GM18520 (cell line): Measurements from ENCODE around the gene KNDC1.

Source experiments
- ATAC-seq: cut with Tn5 transposase; IDR thresholded peaks from one replicate; pipeline ENCODE4 v1.9.1; 2021; ENCODE audit not compliant: unreplicated experiment

The KNDC1 gene

DNA sequence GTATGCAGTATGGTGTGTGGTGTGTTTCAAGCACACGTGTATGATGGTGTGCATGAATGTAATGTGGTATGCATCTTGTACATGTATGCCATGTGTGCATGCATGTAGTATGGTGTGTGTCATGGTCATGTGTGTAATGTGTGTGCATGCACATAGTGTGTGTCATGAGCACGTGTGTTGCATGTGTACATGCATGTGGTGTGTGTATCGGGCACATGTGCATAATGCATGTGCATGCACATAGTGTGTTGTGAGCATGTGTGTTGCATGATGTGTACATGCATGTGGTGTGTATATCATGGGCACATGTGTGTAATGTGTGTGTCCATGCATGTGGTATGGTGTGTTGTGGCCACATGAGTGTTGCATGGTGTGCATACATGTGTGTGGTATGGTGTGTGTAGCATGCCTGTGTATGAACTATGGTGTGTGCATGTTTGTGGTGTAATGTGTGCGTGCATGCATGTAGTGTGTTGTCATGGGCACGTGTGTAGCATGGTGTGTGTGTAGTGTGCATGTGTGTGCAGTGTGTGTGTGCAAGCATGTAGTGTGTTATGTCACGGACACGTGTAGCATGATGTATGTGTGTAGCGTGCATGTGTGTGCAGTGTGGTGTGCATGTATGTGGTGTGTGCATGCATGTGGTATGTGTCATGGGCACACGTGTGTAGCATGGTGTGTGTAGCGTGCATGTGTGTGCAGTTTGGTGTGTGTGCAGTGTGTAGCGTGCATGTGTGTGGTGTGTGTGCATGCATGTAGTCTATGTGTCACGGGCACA lies 17.6 kb downstream of the KNDC1 start:
- ATAC-seq = no peak

DNA sequence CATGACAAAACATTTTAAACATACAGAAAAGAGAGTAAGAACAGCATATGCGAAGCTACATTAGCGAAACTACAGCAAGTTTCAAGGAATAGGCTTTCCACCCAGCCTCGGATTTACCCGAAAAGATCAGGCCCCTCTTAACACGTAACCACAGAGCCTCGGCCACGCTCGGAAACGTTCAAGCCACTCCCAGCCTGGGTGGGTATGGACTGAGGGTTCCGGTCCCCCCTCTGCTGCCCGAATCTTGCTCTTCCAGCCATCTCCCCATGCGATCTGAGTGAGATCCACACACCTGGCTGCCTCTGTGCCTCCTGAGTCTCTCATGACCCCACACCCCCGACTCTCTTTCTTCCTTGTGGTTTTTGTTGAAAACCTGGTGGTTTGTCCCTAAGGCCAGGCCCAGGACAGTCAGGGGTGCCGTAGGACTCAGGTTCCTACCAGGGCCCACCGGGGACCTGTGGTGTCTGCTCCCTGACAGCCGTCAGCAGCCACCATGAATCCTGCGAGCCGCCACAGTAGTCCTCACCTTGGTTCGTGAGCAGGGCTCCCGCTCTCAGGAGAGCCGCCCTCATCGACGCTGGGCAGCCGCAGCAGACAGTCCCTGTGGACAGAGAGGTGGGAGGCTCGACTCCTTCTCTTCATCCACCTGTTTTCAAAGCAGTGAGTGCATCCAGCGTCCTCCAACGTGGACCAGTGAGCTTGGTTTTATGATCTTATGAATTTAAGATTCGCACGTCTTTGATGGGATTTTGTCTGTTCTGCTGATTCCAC lies 18.5 kb downstream of the KNDC1 start:
- ATAC-seq = no peak

DNA sequence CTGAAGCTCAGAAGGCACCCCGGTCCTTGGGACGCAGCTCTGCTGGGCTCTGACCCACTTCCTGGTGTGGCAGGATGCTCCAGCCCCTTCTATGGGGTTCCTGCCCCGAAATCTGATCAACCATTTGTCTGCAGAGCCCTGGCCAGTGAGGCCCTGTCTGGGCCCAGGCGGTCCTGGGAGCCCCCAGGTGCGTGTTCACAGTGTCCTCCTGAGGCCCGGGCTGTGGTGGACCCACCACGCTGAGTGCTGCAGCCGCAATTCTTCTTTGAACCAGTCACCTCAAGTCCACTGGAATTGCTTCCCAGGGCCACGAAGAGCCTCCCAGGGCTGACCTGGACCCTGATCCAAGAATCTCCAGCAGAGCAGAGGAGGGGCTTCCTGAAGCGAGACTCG lies 19.1 kb downstream of the KNDC1 start:
- ATAC-seq = no peak

DNA sequence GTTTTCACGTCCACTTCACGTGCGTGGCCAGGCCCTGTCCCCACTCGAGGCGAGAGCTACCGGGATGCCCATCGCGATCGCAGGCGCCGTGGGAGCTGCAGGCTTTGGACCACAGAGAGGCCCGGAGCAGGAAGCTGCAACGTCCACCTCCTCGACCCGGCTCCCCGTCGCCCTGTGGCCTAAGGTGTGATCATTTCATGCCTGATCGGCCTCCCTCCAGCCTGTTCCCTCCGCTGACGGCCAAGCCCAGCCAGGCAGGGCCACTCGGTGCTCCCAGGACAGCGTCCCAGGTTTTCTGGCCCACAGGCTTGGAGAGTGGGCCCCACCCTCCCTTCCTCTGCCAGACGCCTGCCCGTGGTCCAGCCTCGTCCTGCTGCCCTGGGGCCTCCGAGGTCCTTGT lies 19.6 kb downstream of the KNDC1 start:
- ATAC-seq = no peak

DNA sequence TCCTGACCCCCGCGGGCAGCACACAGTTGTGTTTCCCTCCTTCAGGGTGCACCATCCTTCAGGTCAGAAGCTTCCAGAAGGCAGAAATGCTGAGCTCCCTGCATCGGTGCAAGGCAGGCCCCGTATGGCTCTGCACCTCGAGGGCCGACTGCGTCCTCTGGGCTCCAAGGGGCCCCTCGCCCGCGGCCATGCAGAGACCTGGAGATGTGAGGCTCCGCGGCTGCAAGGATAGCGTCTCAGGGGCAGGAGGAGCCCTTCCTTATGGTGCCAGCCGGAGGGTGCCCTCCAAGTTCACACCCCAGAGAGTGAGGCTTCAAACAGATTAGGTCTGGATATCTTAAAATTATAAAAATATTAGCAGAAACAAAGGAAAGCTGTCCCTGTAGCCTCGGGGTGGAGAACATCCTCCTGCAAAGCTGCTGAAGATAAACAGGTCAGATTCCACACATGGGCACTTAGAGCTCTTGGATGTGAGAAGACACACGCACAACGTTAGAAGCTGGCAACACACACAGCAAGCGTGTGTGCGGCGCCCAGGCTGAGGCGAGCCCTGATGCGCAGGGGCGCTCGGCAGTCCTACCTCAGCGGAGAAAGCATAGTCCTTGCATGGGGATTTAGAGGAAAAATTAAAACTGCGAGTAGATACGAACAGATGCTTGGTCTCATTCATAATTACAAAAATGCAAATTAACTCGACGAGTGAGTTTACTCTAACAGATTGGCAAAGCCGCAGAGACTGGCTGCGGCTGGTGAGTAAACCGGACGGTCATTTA lies 20.4 kb downstream of the KNDC1 start:
- ATAC-seq = no peak

DNA sequence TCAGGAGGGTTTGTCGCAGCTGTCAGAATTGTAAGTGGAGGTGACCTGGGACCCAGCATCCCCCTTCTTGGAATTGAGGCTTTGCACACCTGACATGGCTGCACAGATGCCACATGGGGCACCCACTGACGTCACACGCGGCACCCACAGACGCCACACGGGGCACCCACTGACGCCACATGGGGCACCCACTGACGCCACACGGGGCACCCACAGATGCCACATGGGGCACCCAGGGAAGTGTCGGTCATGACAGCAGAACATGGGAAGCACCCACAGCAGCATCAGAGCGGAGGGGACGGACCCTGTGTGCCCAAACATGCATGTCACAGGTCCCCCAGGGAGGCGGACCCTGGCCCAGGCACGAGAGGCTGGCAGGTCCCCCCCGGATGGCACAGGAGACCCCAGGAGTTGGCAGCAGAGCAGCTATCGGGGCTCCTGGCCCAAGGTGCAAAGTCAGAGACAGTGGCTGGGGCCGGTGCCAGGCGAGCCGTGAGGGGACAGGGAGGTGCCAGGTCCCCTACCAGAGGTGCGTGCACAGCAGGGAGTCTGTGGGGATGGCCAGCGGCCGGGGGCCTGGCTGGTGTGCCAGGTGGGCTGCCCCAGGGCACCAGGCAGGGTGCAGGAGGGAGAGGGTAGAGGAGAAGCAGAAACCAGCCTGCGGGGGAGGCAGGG lies 21.1 kb downstream of the KNDC1 start:
- no peak for ATAC-seq

DNA sequence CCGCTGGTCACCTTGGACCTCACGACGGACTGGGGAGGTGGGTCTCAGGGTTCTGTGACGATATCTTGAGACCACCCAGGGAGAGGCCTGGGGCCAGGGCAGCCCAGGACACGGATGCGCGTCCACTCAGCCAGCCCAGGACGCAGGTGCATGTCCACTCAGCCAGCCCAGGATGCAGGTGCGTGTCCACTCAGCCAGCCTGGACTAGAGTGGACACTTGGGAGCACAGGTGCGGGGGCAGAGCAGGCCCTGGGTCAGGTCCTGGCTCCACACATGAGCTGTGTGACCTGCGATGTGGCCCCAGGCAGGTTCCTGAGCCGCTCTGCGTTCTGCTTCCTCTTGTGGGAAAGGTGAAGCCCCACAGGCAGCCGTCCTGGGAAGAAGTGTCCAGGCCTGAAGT lies 22.2 kb downstream of the KNDC1 start:
- ATAC-seq = no peak

DNA sequence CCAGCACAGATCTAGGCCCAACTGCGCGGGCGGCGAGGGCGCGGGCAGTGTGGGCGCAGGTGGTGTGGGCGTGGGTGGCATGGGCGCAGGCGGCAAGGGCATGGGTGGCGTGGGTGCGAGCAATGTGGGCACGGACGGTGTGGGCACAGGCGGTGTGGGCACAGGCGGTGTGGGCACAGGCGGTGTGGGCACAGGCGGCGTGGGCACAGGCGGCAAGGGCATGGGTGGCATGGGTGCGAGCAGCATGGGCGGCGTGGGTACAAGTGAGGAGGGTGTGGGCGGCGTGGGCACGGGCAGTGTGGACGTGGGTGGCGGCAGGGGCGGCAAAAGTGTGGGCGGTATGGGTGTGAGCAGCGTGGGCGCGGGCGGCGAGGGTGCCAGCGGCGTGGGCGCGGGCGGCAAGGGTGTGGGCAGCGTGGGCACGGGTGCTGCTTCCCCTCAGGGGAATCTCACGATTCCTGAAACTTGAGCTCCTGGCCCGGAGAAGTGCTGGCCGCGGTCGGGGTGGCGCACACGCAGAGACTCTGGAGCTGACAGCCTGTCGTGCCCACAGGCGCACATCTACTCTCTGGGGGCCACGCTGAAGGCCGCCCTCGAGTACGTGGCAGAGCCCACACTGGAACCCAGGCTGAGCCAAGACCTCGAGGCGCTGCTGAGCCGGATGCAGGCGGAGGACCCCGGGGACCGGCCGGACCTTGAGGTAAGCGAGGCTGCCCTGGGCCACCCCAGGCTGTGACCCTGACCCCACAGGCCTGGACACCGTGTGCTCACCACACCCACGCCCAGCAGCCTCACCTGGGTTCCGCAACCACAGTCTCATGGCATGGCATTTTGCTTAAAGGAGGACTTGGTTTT lies 23.0 kb downstream of the KNDC1 start:
- ATAC-seq = no peak

DNA sequence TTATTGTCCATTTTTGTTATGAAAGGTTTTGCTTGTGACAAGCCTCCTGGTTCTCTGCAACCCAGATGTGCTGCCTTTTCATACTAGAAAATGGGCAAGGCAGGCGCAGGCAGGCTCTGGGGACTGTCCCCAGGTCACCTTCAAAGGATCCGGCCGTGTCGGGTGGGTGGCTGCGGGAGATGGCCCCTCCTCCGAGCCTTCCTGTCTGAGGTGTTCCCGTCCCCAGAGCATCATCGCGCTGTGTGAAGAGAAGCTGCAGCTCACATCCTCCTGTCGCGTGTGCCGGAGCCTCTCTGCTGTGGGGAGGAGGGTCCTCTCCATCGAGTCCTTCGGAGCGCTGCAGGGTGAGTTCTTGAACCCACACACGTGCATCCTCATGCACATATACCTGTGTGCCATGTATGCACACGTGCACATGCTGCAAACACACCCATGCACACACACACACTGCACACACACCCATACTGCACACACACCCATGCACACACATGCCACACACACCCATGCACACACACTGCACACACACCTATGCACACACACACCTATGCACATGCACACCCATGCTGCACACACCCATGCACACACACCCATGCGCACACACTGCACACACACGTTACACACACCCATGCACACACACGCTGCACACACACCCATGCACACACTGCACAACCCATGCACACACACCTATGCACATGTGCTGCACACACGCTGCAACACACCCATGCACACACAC lies 23.8 kb downstream of the KNDC1 start:
- no peak for ATAC-seq

DNA sequence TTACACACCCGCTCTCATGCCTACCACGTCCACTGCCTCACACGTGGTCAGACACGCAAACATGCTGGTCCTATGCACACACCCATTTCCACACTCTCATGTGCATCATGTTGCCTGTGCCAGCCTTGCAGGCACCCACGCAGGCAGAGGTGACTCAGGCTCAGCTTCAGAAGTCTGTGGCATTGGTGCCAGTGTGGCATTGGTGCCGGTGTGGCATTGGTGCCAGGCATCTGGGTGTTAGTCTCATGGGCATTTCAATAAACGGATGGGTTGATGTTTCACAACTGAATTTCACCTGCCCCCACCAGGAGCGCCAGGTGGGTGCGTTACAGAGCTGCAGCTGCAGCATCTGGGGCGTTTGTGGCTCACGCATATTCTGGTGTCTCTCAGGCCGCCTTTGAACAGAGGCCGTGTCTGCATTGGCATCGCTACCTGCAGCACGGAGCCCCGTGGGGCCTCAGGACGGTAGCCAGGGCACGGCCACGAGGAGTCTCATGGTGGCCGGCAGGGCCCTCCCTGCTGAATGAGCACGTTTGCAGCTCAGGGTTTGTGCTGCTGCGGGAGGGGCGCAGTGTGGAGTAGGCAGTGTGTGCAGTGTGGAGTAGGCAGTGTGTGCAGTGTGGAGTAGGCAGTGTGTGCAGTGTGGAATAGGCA lies 24.7 kb downstream of the KNDC1 start:
- ATAC-seq = no peak

DNA sequence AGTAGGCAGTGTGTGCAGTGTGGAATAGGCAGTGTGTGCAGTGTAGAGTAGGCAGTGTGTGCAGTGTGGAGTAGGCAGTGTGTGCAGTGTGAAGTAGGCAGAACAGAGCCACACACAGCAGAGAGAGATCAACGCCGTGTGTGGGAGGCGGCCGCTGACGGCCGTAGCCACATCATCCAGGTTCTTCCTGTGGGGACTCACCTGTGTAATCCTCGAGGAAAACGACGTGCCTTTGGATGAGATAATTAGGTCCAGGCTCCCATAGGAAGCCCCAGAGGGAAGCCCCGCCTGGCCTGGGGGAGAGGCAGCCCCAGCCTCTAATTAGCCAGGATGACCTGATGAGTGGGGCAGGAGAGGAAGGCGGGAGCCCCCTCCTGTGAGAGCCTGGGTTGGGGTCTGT lies 25.4 kb downstream of the KNDC1 start:
- no peak for ATAC-seq

DNA sequence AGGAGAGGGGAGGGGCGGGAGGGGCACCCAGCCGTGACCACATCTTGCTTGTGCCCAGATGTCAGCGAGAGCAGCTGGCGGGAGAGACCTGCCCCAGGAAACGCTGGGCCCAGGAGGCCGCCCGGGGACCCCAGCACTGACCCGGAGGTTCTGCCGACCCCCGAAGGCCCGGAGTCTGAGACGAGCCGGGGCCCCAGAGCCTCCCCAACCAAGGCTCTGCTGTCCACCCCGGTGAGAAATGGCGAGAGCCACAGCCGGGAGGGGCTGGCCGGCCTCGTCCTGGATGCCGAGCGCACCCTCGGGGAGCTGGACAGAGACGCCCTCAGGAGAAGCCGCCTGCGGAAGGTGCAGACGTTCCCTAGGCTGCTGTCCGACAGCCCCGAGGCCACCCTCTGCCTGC lies 25.9 kb downstream of the KNDC1 start:
- ATAC-seq = no peak

DNA sequence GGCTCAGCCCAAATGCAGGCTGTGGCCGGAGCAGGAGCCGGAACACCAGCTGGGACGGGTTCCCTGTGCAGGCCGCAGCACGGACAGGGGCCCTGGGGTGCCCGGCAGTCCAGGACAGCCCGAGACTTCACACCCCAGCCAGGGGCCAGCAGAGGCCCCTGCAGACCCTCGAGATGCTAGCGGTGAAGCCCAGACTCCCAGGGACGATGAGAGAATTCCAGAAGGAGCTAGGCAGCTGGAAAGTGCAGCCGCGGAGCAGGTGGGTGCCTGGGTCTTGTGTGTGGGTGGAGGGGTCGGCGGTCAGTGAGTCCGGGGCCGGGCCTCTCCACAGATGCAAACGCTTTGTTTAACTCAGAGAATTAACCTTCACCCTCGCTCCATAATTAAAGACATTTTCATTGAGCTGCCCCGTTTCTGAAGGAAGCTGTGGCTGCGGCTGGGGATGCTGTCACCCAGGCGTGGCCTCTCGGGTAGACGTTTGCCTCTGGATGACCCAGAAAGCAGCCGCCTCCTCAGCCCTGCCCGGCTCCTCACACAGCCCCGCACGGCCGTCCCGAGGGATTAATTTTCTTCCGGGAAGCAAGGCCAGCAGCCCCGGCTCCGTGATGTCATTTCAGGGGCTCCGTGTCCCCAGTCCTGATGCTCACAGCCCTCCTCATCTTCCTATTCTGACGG lies 26.5 kb downstream of the KNDC1 start:
- no peak for ATAC-seq

DNA sequence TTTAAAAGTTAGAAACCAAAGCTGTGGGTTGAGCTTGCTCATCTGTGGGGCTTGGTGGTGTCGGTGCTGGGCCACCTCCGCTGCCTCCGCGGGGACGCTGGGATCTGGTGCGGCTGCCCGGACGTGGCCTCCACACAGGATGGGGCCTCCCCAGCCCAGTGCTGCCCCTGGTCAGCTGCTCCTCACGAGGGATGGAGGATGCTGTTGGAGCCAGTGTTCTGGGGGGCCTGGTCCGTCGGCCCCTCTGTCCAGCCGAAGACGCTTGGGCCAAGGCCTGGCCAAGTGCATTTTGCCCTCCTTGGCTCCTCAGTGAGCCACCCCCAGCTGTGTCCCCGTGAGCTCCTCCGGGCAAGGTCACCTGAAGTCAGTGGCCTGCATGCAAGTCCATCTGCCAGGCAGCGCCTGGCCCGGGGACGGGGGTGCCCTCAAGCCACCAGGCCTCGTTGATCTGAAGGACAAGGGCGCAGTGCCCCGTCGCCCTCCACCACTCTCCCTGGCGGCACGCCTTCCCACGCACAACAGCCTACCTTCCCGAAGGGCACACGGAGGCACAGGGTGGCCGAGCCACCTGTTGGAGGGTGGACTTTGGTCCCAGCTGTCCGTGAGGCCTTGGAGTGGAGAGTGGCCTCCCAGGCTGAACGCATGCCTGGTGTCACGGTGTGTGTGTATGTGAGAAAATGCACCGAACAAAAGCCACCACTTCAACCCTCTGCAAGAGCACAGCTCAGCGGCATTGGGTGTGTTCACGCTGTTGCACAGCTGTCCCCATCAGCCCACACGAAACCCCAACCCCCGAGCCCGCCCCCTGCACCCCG lies 27.3 kb downstream of the KNDC1 start:
- ATAC-seq = no peak

DNA sequence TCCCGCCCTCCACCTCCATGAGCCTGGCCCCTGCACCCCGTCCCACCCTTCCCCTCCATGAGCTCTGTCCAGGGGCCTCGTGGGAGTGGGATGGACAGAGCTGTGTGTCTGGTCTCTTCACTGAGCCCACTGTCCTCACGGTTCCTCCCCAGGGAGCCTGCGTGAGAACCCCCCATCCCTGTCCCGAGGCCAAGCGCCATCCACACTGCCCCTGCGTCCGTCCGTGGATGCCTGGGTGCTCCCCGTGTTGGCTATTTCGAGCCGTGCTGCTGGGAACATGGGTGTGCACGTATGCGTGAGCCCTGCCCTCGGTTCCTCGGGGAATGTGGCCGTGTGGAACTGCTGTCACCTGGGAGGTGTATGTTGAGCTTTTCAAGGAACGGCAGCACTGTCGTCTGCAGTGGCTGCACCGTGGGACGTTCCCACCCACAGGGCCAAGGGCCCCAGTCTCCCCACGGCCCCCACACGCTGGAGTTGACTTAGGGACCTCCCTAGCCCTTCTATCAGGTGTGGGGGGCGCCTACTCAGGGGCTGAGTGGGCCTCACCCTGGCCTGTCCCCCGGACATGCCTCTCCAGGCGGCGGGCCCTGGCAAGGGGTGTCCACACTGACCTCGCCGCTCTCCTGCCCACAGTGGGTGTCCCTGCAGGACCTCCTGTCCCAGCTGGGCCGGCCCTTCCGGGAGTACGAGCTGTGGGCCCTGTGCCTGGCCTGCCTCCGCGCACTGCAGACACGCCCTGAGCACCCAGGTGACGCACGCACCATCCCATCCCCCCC lies 28.1 kb downstream of the KNDC1 start:
- no peak for ATAC-seq

DNA sequence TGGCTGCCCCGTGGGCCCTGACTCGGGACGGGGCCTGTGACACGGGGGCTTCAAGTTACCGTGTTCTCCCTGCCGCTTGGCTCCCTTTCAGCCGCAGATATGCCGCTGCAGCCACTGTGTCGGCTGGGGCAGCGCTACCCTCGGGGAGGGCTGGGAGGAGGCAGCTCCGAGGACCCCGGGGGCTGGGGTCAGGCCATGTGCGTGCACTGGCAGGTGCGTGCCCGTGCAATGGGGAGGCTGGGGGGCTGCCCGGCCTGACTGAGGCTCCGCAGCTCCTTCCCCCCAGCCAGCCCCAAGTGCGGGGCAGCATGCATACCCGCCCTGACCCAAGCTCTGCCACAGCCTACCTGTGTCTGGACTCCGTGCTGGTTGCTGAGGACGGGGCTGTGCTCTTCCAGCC lies 29.2 kb downstream of the KNDC1 start:
- no peak for ATAC-seq

DNA sequence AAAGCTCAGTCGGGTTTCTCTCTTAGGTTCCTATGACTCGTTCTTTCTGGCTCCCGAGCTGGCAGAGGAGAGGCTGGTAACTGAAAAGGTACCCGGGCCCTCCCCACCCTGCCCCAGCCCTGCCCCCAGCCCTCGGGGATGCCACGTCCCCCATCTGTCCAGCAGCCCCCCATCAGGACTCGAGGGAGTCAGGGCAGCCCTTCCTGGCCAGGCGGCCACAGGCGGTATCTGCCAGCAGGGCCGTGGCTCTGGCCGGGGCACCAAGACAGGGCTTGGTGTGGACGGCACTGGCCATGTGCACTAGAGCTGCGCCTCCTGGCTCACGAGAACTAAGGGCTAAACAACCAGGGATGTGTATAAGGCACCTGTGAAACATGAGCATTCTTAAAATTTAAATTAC lies 29.7 kb downstream of the KNDC1 start:
- no peak for ATAC-seq
